Testis (tissue), 3 donors: ENCODE data around the gene SFTPB. TPM values are rescaled to one million over a fixed set of nuclear protein-coding genes. Genes with fewer than 3 reads are reported as not detected.

Experiments
- DNase-seq: peaks from one replicate; pipeline ENCODE4 v3.0.0-alpha.2; 2019
- H3K27ac ChIP-seq, 2 donors: fragments of 200-600 bp; sonication (generic); one replicate each; pipeline ENCODE4 v1.5.1; 2019
- H3K27me3 ChIP-seq: fragments of 200-600 bp; sonication (generic); one replicate; pipeline ENCODE4 v1.5.1; 2019
- H3K36me3 ChIP-seq: fragments of 200-600 bp; sonication (generic); one replicate; pipeline ENCODE4 v1.5.1; 2017; ENCODE audit warnings: low read depth; ENCODE audit errors: missing control alignments
- H3K4me1 ChIP-seq: fragments of 200-600 bp; sonication (generic); one replicate; pipeline ENCODE4 v1.5.1; 2019
- H3K4me3 ChIP-seq, 2 donors: fragments of 200-600 bp; sonication (generic); one replicate each; pipeline ENCODE4 v1.5.1; 2017 to 2019
- H3K9me3 ChIP-seq: fragments of 200-600 bp; sonication (generic); one replicate; pipeline ENCODE4 v1.5.1; 2017
- CTCF ChIP-seq, 3 experiments: fragments of 450-650 bp in 2 of 3; fragments of 200-600 bp in 1 of 3; sonication (generic) in 1 of 3; IDR thresholded peaks; one replicate each; pipeline ENCODE4 v1.5.1; 2016 to 2019; ENCODE audit warnings: antibody characterized with exemption in 3 of 3, mild to moderate bottlenecking in 2 of 3, moderate library complexity in 1 of 3
- POLR2A ChIP-seq: fragments of 450-650 bp; IDR thresholded peaks from one replicate; pipeline ENCODE4 v1.6.1; 2017; ENCODE audit warnings: antibody characterized with exemption, mild to moderate bottlenecking, moderate library complexity
- WGBS, 2 donors: methylation state at CpG; one replicate each; pipeline ENCODE4 v1.1.5; 2018; 5-methylcytosine and 5-hydroxymethylcytosine counted together
- intact Hi-C: fragments of 100-400 bp; cut with DNase I; formaldehyde crosslinking; loops from one replicate; pipeline ENCODE4 v1.15.1; 2023; ENCODE audit warnings: low total_unique reads
- polyA plus RNA-seq: library from polyadenylated mRNA; stranded (reverse); fragments of 350-450 nt; fragmentation: Illumina TruSeq; extraction: RNeasy Lipid Tissue Mini Kit (QIAGEN cat#74804); gene quantifications from one replicate; pipeline ENCODE4 v1.2.3, GENCODE V29; 2014; ENCODE audit warnings: low read depth, low replicate concordance; ENCODE audit not compliant: insufficient read depth
- total RNA-seq, 2 donors: library from RNA; depleted of rRNA; stranded (reverse); fragments of >200 nt; gene quantifications; one replicate each; pipeline ENCODE4 v1.2.3, GENCODE V29; 2016

SFTPB gene
- total and polyA plus RNA-seq, 3 donors from 2014 or later: 0.25 to 0.36 TPM; not detected in 1

- no peaks in the 10 kb centered on the region for H3K9me3 ChIP-seq
- WGBS, 2 donors: 74 to 76% methylated on average over 8 of the region's 8 CpGs
- intact Hi-C loops: no loop called here
- no peak overlapping the region for H3K4me3 ChIP-seq
- H3K4me1 ChIP-seq: peaks cover 5% of the 10 kb centered on the region
- DNase-seq: no peak
- TF ChIP-seq CTCF (IDR thresholded peaks at IDR 0.05) (no peak), POLR2A (no peak)
- H3K36me3 ChIP-seq: no peaks in the 10 kb centered on the region
- H3K27me3 ChIP-seq: no peaks in the 10 kb centered on the region
- H3K27ac ChIP-seq: peak overlapping the region; percentile 36 to 50
These were observed 33.0 kb downstream of the SFTPB start for GRCh38 chr2:85635011-85635410.

- no peak for DNase-seq
- H3K9me3 ChIP-seq: no peaks in the 10 kb centered on the region
- H3K4me1 ChIP-seq: no peaks in the 10 kb centered on the region
- no peak overlapping the region for H3K27ac ChIP-seq
- 90 to 96% methylated on average over 3 of the region's 3 CpGs for WGBS, 2 donors
- no peaks in the 10 kb centered on the region for H3K27me3 ChIP-seq
- no peak overlapping the region for H3K4me3 ChIP-seq
- TF ChIP-seq POLR2A (no peak), CTCF (IDR thresholded peaks at IDR 0.05) (no peak)
- H3K36me3 ChIP-seq: no peaks in the 10 kb centered on the region
- intact Hi-C loops: no loop called here
These were observed 36.7 kb downstream of the SFTPB start for GRCh38 chr2:85631316-85631715.

GRCh38 chr2:85628658-85629057 is 39.3 kb downstream of the SFTPB start:
- no peak overlapping the region for H3K27ac ChIP-seq
- H3K4me3 ChIP-seq: no peak overlapping the region
- H3K4me1 ChIP-seq: no peaks in the 10 kb centered on the region
- H3K27me3 ChIP-seq: no peaks in the 10 kb centered on the region
- WGBS, 2 donors: 84 to 90% methylated on average over 2 of the region's 2 CpGs
- intact Hi-C loops: no loop called here
- TF ChIP-seq POLR2A: no peak
- DNase-seq: no peak
- no peaks in the 10 kb centered on the region for H3K36me3 ChIP-seq
- no peaks in the 10 kb centered on the region for H3K9me3 ChIP-seq

GRCh38 chr2:85623991-85624390 is 44.0 kb downstream of the SFTPB start:
- intact Hi-C loops: no loop called here
- no peak overlapping the region for H3K4me3 ChIP-seq
- H3K36me3 ChIP-seq: no peaks in the 10 kb centered on the region
- no peak for DNase-seq
- TF ChIP-seq POLR2A (no peak), CTCF (IDR thresholded peaks at IDR 0.05) (no peak)
- no peaks in the 10 kb centered on the region for H3K27me3 ChIP-seq
- H3K9me3 ChIP-seq: no peaks in the 10 kb centered on the region
- H3K27ac ChIP-seq: no peak overlapping the region
- WGBS, 2 donors: 63 to 77% methylated on average over 5 of the region's 5 CpGs
- H3K4me1 ChIP-seq: no peaks in the 10 kb centered on the region

GRCh38 chr2:85621338-85621737 is 46.7 kb downstream of the SFTPB start:
- peaks cover 14% of the 10 kb centered on the region for H3K4me1 ChIP-seq
- 95 to 100% methylated on average over 1 of the region's 1 CpG for WGBS, 2 donors
- H3K27ac ChIP-seq: no peak overlapping the region
- no peak overlapping the region for H3K4me3 ChIP-seq
- intact Hi-C loops: no loop called here
- TF ChIP-seq CTCF (IDR thresholded peaks at IDR 0.05): no peak
- no peak for TF ChIP-seq POLR2A
- H3K27me3 ChIP-seq: no peaks in the 10 kb centered on the region
- DNase-seq: no peak
- H3K9me3 ChIP-seq: no peaks in the 10 kb centered on the region
- no peaks in the 10 kb centered on the region for H3K36me3 ChIP-seq
